KOPT-K1 (cell line): ENCODE data around the gene MTG2.
A peak's percentile ranks its signal among the peaks of the same experiment; 100 is the strongest.

Experiments used
- H3K27ac ChIP-seq: fragments of 200-600 bp; sonication (generic); 2 replicates; pipeline ENCODE4 v1.5.1; 2016; ENCODE audit warnings: antibody characterized with exemption, mild to moderate bottlenecking, low read depth, low read length; ENCODE audit not compliant: poor library complexity, severe bottlenecking
- H3K36me3 ChIP-seq: fragments of 200-600 bp; sonication (generic); 2 replicates; pipeline ENCODE4 v1.5.1; 2017; ENCODE audit warnings: antibody characterized with exemption, mild to moderate bottlenecking, low read length, moderate library complexity; ENCODE audit not compliant: insufficient read depth
- H3K9me3 ChIP-seq: fragments of 200-600 bp; sonication (generic); 2 replicates; pipeline ENCODE4 v1.5.1; 2017; ENCODE audit warnings: antibody characterized with exemption, low read length, mild to moderate bottlenecking; ENCODE audit not compliant: insufficient read depth, poor library complexity, severe bottlenecking

Gene MTG2

GRCh38 chr20:62239278-62239879, 56.6 kb downstream of the MTG2 start:
- peaks cover 10% of the 10 kb centered on the region; the same call in 1 of the 2 replicates for H3K36me3 ChIP-seq
- no peaks in the 10 kb centered on the region for H3K9me3 ChIP-seq
- peak overlapping the region; percentile 27 for H3K27ac ChIP-seq

DNA sequence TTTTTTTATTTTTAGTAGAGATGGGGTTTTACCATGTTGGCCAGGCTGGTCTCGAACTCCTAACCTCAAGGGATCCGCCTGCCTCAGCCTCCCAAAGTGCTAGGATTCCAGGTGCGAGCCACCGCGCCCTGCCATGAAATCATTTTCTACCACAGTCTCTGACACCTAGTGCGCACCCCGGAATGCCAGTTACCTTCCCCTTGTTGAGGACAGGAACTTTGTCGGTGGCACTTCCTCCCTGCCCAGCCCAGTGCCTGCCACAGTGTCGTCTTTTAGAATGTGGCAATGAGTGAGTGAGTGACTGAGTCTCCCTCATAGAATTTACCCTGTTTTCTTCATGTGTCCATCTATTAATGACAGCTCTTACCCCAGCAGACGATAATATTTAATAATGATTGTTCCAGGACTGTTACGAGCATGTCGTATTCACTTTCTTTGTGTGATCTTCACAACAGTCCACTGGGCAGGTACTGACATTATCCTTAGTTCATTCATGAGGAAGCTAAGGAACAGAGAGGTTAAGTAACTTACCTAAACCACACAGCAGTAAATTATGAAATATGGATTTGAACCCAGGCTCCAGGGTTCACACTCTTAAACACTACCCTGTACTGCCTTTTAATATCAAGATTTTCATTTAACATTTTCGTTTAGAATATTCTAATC, 57.3 kb downstream of the MTG2 start:
- Histone ChIP-seq H3K27ac (no peak overlapping the region), H3K36me3 (peaks cover 10% of the 10 kb centered on the region; the same call in 1 of the 2 replicates), H3K9me3 (no peaks in the 10 kb centered on the region)

DNA sequence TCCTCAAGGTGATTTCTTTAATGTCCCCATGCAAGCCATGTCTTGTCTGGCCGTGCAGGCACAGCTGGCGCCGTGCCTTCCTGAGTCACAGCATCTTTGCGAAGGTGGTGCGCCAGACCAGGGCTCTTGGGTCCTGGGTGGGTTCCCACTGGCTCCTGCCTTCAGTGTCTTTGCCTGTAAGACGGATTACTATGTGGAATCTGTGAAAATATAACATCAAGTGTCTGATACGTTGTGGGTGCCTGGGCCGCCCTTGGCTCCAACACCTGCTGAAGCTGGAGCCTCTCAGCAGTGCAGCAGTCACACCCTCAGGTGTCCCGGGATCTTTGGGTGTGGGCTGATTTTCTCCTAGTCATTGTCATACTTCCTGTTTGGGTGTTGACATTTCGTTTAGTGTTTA, 58.7 kb downstream of the MTG2 start:
- Histone ChIP-seq H3K27ac (no peak overlapping the region), H3K9me3 (no peaks in the 10 kb centered on the region), H3K36me3 (peaks cover 10% of the 10 kb centered on the region; the same call in 1 of the 2 replicates)

GRCh38 chr20:62242176-62242575, 59.3 kb downstream of the MTG2 start:
- Histone ChIP-seq H3K36me3 (peaks cover 10% of the 10 kb centered on the region; the same call in 1 of the 2 replicates), H3K27ac (no peak overlapping the region), H3K9me3 (no peaks in the 10 kb centered on the region)

DNA sequence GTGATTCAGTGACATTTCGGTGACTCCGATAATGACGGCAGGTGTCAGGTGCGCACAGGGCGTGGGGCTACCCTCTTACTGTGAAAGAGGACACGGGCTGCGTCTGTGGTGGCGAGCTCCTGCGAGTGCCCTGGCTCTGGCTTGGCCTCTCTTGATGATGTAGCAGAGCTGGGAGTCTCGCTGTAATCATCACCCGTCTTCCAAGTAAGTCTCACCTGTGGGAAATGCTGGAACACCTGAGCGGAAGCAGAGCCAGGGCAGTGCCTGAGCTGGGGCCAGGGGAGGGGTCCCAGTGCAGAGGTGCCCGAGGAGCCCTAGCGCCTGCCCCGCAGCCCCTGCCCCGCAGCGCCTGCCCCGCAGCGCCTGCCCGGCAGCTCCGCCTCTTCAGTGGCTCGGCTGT, 60.3 kb downstream of the MTG2 start:
- Histone ChIP-seq H3K9me3 (no peaks in the 10 kb centered on the region), H3K36me3 (peaks cover 10% of the 10 kb centered on the region; the same call in 1 of the 2 replicates), H3K27ac (no peak overlapping the region)

DNA sequence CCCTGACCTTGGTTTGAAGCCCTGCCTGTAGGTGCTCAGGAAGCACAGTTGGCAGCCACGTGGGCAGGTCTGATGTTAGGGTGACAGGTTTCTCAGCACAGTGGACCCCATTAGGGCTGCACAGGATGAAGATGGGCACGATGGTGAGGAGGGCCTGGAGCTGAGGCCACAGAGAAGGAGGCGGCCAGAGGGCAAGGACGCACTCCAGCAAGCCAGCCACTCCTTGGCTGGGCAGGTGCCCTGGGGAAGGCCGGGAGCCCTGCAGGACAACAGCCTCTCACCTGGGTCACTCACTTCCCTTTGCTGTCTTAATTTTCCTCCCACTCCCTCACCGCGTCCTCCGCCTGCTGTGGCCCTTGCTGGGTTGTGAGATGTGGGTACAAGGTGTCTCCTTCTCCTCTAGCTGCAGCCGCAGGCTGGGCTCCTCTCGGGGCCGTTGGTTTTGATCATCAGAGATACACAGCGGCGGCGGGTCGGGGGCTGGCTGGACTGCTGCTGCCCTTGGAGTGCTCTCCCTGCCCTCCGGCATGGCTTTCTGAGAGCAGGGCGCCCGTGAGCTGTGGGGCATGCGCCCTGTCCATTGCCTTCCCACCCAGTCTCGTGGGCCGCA, 61.2 kb downstream of the MTG2 start:
- no peak overlapping the region for H3K27ac ChIP-seq
- no peaks in the 10 kb centered on the region for H3K9me3 ChIP-seq
- peaks cover 10% of the 10 kb centered on the region; the same call in 1 of the 2 replicates for H3K36me3 ChIP-seq

DNA sequence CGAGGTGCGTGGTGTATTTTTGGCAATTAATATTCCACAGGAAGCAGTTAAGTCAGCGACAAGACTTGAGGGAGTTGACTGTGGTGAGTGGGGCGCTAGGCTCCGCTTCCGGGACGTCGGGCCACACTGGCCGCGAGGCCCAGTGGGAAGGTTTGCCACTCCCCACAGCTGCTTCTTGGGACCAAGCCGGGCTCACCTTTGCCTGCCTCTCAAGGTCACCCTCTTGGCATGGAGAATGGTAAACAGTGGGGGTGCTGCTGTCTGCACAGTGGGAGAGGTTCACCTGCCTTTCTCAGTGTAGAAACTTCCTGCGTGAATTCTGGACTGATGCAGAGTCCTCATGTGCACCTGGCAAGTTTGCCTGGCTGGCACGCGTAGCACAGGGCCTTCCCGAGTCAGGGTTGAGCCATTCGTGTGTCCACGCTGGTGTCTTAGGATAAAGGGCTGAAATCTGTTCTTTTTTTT, 61.8 kb downstream of the MTG2 start:
- Histone ChIP-seq H3K36me3 (peaks cover 10% of the 10 kb centered on the region; the same call in 1 of the 2 replicates), H3K27ac (no peak overlapping the region), H3K9me3 (no peaks in the 10 kb centered on the region)

DNA sequence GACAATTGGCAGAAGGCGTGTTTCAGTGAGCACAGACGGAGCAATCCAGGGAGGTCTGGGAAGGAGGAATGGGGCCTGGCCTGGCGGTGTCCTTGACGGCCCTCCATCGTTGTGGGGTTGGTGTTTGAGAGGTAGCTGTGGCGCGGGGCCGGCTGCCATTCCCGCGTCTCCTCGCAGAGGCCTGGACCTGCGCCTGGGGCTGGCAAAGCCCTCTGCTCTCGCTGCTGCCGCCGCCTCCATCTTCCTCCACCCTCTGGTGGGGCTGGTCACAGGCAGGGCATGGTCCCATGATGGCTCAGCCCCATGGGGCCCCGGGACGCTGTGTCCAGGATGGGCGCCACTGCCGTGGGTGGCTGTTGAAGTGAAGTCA, 63.1 kb downstream of the MTG2 start:
- Histone ChIP-seq H3K9me3 (no peaks in the 10 kb centered on the region), H3K27ac (no peak overlapping the region), H3K36me3 (peaks cover 10% of the 10 kb centered on the region; the same call in 1 of the 2 replicates)

GRCh38 chr20:62246431-62246830, 63.6 kb downstream of the MTG2 start:
- H3K36me3 ChIP-seq = peaks cover 10% of the 10 kb centered on the region; the same call in 1 of the 2 replicates
- H3K9me3 ChIP-seq = no peaks in the 10 kb centered on the region
- no peak overlapping the region for H3K27ac ChIP-seq

- Histone ChIP-seq H3K27ac (no peak overlapping the region), H3K9me3 (no peaks in the 10 kb centered on the region), H3K36me3 (peaks cover 10% of the 10 kb centered on the region; the same call in 1 of the 2 replicates)
Observed at GRCh38 chr20:62246872-62247652, 64.2 kb downstream of the MTG2 start.

DNA sequence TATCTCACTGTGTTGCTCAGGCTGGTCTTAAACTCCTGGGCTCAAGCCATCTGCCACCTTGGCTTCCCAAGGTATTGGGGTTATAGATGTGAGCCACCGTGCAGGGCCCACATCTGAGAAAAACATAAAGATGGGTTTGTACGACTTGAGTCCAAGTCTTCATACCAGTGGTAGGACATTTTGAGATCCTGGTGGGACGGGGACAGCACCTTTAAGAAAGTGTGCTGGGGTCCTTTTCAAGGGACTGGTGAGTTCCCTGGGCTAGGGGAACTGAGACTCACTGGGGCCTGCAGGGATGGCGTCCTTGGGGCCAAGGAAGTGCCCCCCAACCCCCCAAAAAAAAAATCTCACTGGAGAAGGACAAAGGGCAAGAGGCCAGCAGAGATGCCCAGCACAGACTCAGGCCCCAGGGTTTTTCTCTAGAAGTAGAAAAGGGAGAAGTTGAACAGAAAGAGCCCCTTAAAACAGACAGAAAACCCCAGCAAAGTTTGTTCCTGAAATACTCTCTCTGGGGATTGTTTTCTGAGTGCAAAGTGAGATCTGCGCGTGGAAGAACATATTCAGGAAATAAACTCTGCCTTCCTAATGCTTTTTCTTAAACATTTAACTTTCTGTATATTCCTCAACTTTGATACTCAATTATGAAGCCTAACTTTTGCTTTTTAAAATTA, 66.2 kb downstream of the MTG2 start:
- Histone ChIP-seq H3K9me3 (no peaks in the 10 kb centered on the region), H3K27ac (no peak overlapping the region), H3K36me3 (no peaks in the 10 kb centered on the region; the same call in 1 of the 2 replicates)

- Histone ChIP-seq H3K9me3 (no peaks in the 10 kb centered on the region), H3K27ac (no peak overlapping the region), H3K36me3 (no peaks in the 10 kb centered on the region)
Observed at GRCh38 chr20:62252342-62252966, 69.6 kb downstream of the MTG2 start.
